KOPT-K1 (cell line): ENCODE data around the gene CENPN.

Experiments used
- H3K27ac ChIP-seq: fragments of 200-600 bp; sonication (generic); 2 replicates; pipeline ENCODE4 v1.5.1; 2016; ENCODE audit warnings: antibody characterized with exemption, mild to moderate bottlenecking, low read depth, low read length; ENCODE audit not compliant: poor library complexity, severe bottlenecking
- H3K36me3 ChIP-seq: fragments of 200-600 bp; sonication (generic); 2 replicates; pipeline ENCODE4 v1.5.1; 2017; ENCODE audit warnings: antibody characterized with exemption, mild to moderate bottlenecking, low read length, moderate library complexity; ENCODE audit not compliant: insufficient read depth
- H3K9me3 ChIP-seq: fragments of 200-600 bp; sonication (generic); 2 replicates; pipeline ENCODE4 v1.5.1; 2017; ENCODE audit warnings: antibody characterized with exemption, low read length, mild to moderate bottlenecking; ENCODE audit not compliant: insufficient read depth, poor library complexity, severe bottlenecking

Gene CENPN

DNA sequence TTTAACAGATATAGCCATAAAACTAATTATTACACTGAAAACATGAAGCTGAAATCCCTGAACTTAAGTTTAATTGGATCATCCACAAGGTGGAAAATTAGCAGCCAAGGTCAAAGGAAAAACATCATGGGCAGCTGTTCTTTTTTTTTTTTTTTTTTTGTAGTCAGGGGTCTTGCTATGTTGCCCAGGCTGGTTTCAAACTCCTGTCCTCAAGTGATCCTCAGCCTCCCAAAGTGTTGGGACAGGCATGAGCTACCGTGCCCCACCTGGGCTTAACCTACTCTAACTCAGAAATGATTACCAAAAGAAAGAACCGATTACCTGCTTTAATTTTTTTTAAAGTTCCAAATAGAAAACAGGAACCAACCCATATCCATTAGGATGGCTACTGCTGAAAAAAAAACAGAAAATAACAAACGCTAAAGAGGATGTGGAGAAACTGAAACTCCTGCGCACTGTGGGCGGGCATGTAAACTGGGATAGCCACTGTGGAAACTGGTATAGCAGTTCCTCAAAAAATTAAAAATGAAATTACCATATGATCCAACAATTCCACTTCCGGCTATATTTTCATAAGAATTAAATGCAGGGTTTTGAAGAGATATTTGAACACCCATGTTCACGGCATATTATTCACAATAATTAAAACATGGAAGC, 8.9 kb upstream of the CENPN start:
- Histone ChIP-seq H3K36me3 (peaks cover 32% of the 10 kb centered on the region), H3K9me3 (no peaks in the 10 kb centered on the region), H3K27ac (no peak overlapping the region)

DNA sequence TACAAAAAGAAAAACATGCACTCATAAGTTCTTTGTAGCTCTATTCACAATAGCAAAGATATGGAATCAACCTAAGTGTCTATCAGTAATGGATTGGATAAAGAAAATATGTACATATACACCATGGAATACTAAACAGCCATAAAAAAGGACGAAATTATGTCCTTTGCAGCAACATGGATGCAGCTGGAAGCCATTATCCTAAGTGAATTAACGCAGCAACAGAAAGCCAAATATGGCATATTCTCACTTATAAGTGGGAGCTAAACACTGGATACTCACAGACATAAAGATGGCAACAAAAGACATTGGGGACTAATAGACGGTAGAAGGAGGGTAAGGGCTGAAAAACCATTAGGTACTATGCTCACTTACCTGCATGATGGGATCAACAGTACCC, 6.1 kb upstream of the CENPN start:
- peaks cover 19% of the 10 kb centered on the region for H3K36me3 ChIP-seq

GRCh38 chr16:81001330-81001729, 5.7 kb upstream of the CENPN start:
- Histone ChIP-seq H3K27ac (no peak overlapping the region), H3K36me3 (peaks cover 16% of the 10 kb centered on the region), H3K9me3 (no peaks in the 10 kb centered on the region)

More for the DNA sequence above, 6.1 kb upstream of the CENPN start:
- no peaks in the 10 kb centered on the region for H3K9me3 ChIP-seq
- no peak overlapping the region for H3K27ac ChIP-seq

- peaks cover 8% of the 10 kb centered on the region; the same call in 1 of the 2 replicates for H3K36me3 ChIP-seq
Measured at GRCh38 chr16:81003064-81003463, 4.0 kb upstream of the CENPN start.

DNA sequence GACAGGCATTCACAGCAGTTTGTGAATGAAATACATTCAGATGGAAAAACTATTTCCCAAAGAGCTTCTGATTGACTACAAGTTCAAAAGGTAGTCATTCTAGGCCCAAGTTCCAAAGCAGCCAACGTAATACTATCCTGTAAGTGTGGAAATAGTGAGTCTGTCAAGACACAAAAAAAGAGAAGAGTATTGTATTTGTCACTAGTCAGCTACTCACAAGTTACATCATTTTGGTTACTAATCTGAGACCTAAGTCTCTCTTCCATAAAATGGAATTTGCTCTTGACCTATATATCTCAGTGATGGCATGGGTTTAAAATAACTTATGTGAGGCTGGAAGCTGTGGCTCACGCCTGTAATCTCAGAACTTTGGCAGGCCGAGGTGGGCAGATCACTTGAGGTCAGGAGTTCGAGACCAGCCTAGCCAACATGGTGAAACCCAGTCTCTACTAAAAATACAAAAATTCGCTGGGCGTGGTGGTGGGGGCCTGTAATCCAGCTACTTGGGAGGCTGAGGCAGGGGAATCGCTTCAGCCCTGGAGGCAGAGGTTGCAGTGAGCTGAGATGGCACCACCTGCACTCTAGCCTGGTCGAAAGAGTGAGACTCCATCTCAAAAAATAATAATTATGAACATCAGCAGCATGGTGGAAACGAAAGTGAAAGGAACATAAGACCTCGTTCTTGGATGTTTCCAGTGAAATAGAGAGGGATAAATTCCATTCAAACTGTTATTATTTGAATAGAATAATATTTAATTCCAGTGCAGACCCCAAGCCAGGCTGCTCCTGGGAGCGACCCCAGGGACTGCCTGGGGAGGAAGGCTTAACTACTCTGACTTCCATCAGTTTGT, 3.2 kb upstream of the CENPN start:
- Histone ChIP-seq H3K36me3 (peaks cover 8% of the 10 kb centered on the region; the same call in 1 of the 2 replicates), H3K9me3 (no peaks in the 10 kb centered on the region), H3K27ac (peak overlapping the region; percentile 64)

More at GRCh38 chr16:81003064-81003463, 4.0 kb upstream of the CENPN start:
- no peak overlapping the region for H3K27ac ChIP-seq
- H3K9me3 ChIP-seq: no peaks in the 10 kb centered on the region

GRCh38 chr16:81004646-81005353, 2.2 kb upstream of the CENPN start:
- no peaks in the 10 kb centered on the region for H3K9me3 ChIP-seq
- H3K27ac ChIP-seq: peak overlapping the region; percentile 64

DNA sequence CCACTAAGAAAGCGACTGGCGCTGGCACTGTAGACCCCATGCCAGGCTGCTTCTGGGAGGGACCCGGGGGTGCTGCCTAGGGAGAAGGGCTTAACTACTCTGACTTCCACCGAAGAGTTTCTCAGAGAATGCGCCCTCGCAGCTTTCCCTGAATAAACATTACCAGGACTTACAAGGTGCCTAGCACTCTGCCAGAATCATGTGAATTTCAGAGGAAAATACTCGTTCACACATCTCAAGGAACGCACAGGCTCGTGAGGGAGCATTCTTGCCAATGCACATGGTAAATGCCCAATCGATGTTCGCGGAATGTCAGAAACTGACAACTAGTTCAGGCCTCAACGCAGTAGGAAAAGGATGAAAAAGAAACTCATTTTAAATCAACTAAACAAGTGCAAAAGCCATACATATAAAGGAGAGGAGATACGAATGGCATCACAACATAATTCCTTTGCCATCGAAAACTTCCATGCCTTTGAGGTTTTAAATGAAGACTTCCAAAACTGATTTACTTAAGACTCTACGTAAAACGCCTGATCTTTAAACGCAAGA, 1.3 kb upstream of the CENPN start:
- peaks cover 23% of the 10 kb centered on the region for H3K36me3 ChIP-seq
- peak overlapping the region; percentile 97 for H3K27ac ChIP-seq

More at GRCh38 chr16:81004646-81005353, 2.2 kb upstream of the CENPN start:
- H3K36me3 ChIP-seq: peaks cover 18% of the 10 kb centered on the region

DNA sequence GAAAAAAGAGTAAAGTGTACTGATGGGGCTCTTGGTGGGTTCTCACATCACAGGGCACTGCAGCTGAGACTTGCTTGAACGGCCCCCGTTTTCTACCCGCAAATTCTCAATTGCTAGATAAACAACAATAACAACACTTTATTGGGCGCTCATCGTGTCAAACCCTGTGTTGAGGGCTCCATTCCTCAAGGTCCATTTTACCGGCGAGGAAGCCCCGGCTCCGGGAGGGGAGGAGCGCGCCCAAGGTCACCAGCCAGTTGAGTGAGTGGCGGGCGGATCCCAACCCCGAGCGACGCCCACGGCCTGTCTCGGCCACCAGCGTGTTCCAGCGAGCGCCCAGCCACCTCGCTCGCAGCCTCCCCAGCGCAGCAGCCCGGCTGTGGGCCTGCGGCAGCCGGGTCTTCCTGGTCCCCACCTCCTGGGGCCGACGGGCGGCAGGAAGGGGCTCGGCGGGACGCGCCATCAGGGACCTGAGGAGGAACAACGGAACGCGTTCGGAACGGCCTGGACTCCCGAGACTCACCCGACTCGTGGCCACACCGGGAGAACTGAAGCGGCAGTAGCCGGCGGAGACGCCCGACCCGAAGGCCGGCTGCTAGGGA, 702 bp upstream of the CENPN start:
- Histone ChIP-seq H3K9me3 (no peaks in the 10 kb centered on the region), H3K36me3 (peaks cover 25% of the 10 kb centered on the region), H3K27ac (peak overlapping the region; percentile 97)

More for the DNA sequence above, 1.3 kb upstream of the CENPN start:
- H3K9me3 ChIP-seq: no peaks in the 10 kb centered on the region

- Histone ChIP-seq H3K36me3 (peaks cover 47% of the 10 kb centered on the region), H3K27ac (peak overlapping the region; percentile 97), H3K9me3 (no peaks in the 10 kb centered on the region)
Measured at GRCh38 chr16:81008505-81008789, 1.4 kb downstream of the CENPN start.

DNA sequence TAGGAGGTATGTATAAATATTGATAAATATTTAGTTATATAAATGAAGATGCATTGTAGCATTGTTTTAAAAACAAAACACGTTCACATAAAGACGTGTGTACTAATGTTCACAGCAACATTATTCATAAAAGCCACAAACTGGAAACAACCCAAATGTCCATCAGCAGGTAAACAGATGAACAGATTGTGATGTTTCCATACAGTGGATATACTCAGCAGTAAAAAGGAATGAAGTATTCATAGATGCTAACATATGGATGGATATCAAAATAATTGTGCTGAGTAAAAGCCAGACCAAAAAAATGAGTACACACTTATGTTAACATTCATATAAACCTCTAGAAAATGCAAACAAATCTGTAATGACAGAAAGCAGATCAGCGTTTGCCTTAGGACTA, 6.0 kb downstream of the CENPN start:
- Histone ChIP-seq H3K27ac (no peak overlapping the region), H3K9me3 (no peaks in the 10 kb centered on the region), H3K36me3 (peaks cover 92% of the 10 kb centered on the region)

DNA sequence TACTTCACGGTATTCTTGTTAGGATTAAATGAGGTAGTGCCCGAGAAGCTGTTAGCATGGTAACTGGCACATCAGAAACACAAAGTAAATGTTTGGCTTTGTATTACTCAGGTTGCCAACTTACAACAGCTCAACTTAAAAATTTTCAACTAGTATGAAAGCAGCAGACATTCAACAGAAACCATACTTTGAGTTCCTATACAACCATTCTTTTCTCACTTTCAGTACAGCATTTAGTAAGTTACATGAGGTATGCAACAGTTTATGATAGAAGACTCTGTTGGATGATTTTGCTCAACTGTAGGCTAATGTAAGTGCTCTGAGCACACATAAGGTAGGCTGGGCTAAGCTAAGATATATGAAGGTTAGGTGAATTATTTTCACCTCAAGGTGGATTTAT, 7.7 kb downstream of the CENPN start:
- no peaks in the 10 kb centered on the region for H3K9me3 ChIP-seq
- H3K27ac ChIP-seq: no peak overlapping the region
- peaks cover 100% of the 10 kb centered on the region for H3K36me3 ChIP-seq

GRCh38 chr16:81018496-81018895, 11.5 kb downstream of the CENPN start:
- H3K9me3 ChIP-seq: no peaks in the 10 kb centered on the region
- H3K27ac ChIP-seq: no peak overlapping the region
- peaks cover 100% of the 10 kb centered on the region for H3K36me3 ChIP-seq

DNA sequence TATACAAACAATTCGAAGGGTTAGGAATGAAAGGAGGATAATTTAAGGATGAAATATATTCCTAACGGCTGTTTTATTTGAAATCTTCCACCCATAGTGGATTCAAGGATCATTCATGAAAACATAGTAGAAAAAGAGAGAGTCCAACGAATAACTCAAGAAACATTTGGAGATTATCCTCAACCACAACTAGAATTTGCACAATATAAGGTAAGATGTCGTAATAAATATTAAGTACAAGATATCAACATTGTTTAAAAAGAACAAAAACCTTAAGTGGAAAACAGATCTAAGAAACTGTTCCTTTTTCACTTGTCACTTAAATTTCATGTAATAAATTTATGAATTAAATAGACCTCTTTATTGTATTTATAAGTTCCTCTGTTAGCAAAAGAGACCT, 19.4 kb downstream of the CENPN start:
- H3K27ac ChIP-seq: no peak overlapping the region
- H3K36me3 ChIP-seq: peaks cover 97% of the 10 kb centered on the region
- H3K9me3 ChIP-seq: no peaks in the 10 kb centered on the region

- no peak overlapping the region for H3K27ac ChIP-seq
- H3K36me3 ChIP-seq: peaks cover 81% of the 10 kb centered on the region
- no peaks in the 10 kb centered on the region for H3K9me3 ChIP-seq
Measured at GRCh38 chr16:81029930-81030604, 23.1 kb downstream of the CENPN start.
